ENCODE results near the gene TM7SF3. TPM values are rescaled to one million over a fixed set of nuclear protein-coding genes. Genes with fewer than 3 reads are reported as not detected.
"Not testable (repeated sequence)": the region's sequence is repeated elsewhere in the genome, so short reads cannot be mapped to it uniquely, and the experiment has no call there.

TM7SF3 gene
- total and polyA plus RNA-seq, 2 experiments from 2014 or later, result 50.1 to 50.8 TPM

DNA sequence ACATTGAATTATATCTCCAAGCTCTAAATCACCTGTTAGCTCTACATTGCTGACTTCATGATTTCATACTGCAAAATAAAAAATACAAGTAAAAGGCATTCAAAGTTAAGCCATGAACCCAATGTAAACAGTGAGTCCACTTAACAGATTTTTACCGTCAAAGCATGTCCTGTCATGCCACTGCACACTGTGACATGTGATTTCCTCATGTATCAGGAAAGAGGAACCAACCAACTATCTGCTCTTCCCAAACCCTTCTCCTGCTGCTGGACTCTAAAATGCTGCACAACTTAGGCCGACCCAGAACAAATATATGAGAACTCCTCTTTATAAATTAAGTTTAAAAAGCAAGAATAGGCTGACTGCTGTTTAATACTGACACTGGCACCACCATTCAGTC is 37.5 kb downstream of the TM7SF3 start:
- Histone ChIP-seq H3K27ac (no peak overlapping the region), H3K9me3 (ENCODE audit: low read depth) (no peaks in the 10 kb centered on the region), H3K4me1 (ENCODE audit: low read depth) (no peaks in the 10 kb centered on the region), H3K36me3 (peaks cover 5% of the 10 kb centered on the region), H3K4me3 (no peak overlapping the region), H3K27me3 (no peaks in the 10 kb centered on the region)
- TF ChIP-seq, protein P1, sequence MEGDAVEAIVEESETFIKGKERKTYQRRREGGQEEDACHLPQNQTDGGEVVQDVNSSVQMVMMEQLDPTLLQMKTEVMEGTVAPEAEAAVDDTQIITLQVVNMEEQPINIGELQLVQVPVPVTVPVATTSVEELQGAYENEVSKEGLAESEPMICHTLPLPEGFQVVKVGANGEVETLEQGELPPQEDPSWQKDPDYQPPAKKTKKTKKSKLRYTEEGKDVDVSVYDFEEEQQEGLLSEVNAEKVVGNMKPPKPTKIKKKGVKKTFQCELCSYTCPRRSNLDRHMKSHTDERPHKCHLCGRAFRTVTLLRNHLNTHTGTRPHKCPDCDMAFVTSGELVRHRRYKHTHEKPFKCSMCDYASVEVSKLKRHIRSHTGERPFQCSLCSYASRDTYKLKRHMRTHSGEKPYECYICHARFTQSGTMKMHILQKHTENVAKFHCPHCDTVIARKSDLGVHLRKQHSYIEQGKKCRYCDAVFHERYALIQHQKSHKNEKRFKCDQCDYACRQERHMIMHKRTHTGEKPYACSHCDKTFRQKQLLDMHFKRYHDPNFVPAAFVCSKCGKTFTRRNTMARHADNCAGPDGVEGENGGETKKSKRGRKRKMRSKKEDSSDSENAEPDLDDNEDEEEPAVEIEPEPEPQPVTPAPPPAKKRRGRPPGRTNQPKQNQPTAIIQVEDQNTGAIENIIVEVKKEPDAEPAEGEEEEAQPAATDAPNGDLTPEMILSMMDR (IDR thresholded peaks at IDR 0.05; ENCODE audit: low read depth, low read length), result no peak
- no peak for DNase-seq (ENCODE audit: low read depth in 1 of 2, low spot score in 1 of 2)

DNA sequence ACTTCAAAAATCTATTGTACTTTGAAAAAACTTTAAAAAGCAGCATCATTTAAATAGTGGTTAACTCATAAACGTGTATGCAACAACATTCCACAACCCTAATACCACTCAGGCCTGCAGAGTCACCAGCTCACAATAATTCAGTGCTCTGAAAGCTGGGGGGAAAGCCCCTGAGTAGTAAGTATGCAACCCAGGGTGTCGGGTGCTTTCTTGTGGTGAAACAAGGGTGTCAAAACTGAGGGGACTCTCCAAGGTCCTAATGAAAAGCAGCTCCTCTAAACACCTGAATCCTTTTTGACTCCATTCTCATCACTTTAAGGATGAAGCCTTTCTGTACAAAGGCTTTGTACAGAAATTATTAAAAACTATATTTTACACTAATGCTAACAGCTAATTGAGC is 42.2 kb downstream of the TM7SF3 start:
- Histone ChIP-seq H3K27me3 (no peaks in the 10 kb centered on the region), H3K4me3 (no peak overlapping the region), H3K4me1 (ENCODE audit: low read depth) (no peaks in the 10 kb centered on the region), H3K9me3 (ENCODE audit: low read depth) (no peaks in the 10 kb centered on the region), H3K36me3 (peaks cover 5% of the 10 kb centered on the region), H3K27ac (no peak overlapping the region)
- DNase-seq (ENCODE audit: low read depth in 1 of 2, low spot score in 1 of 2), result no peak
- TF ChIP-seq, protein P1 (IDR thresholded peaks at IDR 0.05; ENCODE audit: low read depth, low read length), result no peak

DNA sequence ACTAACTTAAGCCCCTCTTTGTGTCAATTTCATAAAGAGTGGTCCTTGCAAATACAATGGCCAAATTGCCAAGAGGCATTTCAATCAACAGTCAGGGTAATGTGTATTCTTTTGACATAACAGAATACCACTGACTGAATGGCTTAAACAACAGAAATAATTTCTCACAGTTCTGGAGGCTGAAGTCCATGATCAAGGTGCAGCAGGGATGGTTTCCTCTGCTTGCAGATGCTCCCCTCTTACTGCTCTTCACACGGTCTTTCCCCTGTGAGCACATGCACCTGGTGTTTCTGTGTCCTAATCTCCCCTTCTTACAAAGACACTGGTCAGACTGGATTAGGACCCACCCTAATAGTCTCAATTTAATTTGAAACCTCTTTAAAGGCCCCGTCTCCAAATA is 44.0 kb downstream of the TM7SF3 start:
- DNase-seq (ENCODE audit: low read depth in 1 of 2, low spot score in 1 of 2), result no peak
- Histone ChIP-seq H3K27me3 (no peaks in the 10 kb centered on the region), H3K4me3 (no peak overlapping the region), H3K4me1 (ENCODE audit: low read depth) (no peaks in the 10 kb centered on the region), H3K27ac (no peak overlapping the region), H3K9me3 (ENCODE audit: low read depth) (no peaks in the 10 kb centered on the region), H3K36me3 (peaks cover 8% of the 10 kb centered on the region)
- TF ChIP-seq, protein P1 (IDR thresholded peaks at IDR 0.05; ENCODE audit: low read depth, low read length), result no peak

DNA sequence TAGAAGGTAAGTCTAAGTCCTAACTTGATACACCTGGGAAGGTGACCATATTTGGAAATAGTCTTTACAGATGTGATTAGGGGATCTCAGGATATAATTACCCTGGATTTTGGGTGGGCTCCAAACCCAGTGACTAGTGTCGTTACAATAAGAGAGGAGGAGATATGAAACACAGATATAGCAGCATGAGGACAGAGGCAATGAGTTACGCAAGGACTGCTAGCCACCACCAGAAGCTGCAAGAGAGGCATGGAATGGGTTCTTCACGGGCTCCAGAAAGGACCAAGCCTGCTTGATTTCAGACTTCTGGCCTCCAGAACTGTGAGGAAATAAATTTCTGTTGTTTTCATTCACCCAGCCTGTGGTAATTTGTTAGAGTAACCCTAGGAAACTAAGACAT is 47.3 kb downstream of the TM7SF3 start:
- no peak overlapping the region for H3K4me3 ChIP-seq
- DNase-seq (ENCODE audit: low read depth in 1 of 2, low spot score in 1 of 2), result no peak
- no peaks in the 10 kb centered on the region for H3K4me1 ChIP-seq (ENCODE audit: low read depth)
- H3K27ac ChIP-seq, result no peak overlapping the region
- H3K36me3 ChIP-seq, result peaks cover 9% of the 10 kb centered on the region
- TF ChIP-seq, protein P1 (IDR thresholded peaks at IDR 0.05; ENCODE audit: low read depth, low read length), result no peak
- H3K9me3 ChIP-seq (ENCODE audit: low read depth), result no peaks in the 10 kb centered on the region
- no peaks in the 10 kb centered on the region for H3K27me3 ChIP-seq

DNA sequence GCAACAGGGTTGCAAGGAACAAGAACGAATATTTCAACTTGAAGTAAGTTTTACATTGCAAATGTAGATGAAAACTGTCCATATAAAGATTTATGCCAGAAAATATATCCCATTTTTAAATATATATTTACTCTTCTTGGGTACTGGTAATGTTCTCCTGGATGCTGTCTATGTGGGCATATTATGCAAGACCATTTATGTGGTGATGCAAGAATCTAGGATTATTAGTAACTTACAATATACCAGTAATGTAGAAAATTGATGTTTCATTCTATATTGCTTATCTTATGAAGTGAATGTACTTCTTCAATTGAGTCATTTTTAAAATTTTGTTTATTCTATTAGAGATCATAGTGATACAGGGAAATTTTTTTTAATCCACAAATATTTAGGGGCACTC is 50.8 kb downstream of the TM7SF3 start:
- H3K4me1 ChIP-seq (ENCODE audit: low read depth), result no peaks in the 10 kb centered on the region
- H3K4me3 ChIP-seq, result no peak overlapping the region
- H3K27me3 ChIP-seq, result no peaks in the 10 kb centered on the region
- no peaks in the 10 kb centered on the region for H3K9me3 ChIP-seq (ENCODE audit: low read depth)
- TF ChIP-seq, protein P1 (IDR thresholded peaks at IDR 0.05; ENCODE audit: low read depth, low read length), result no peak
- H3K36me3 ChIP-seq, result peaks cover 9% of the 10 kb centered on the region
- DNase-seq (ENCODE audit: low read depth in 1 of 2, low spot score in 1 of 2), result peak in 1 of 2 donors; percentile 32
- no peak overlapping the region for H3K27ac ChIP-seq

DNA sequence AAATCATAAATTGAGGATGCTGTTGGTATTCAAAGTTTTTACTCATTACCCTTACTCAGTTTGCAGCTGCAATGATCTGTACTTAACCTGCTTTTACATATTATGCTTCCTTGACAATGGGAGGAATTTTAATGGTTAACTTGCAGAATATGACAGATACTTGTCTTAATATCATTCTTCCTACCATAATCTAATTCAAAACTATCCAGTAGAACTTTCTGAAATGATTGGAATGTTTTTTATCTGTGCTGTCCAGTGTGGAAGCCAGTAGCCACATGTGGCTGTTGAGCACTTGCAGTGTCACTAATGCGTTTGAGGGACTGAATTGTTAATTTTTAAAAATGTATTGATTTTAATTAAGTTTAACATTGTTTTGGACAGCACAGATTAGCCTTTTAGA is 52.4 kb downstream of the TM7SF3 start:
- TF ChIP-seq, protein P1 (IDR thresholded peaks at IDR 0.05; ENCODE audit: low read depth, low read length), result no peak
- Histone ChIP-seq H3K4me3 (no peak overlapping the region), H3K9me3 (ENCODE audit: low read depth) (no peaks in the 10 kb centered on the region), H3K27ac (no peak overlapping the region), H3K36me3 (peaks cover 23% of the 10 kb centered on the region), H3K27me3 (no peaks in the 10 kb centered on the region), H3K4me1 (ENCODE audit: low read depth) (no peaks in the 10 kb centered on the region)
- DNase-seq (ENCODE audit: low read depth in 1 of 2, low spot score in 1 of 2), result no peak

DNA sequence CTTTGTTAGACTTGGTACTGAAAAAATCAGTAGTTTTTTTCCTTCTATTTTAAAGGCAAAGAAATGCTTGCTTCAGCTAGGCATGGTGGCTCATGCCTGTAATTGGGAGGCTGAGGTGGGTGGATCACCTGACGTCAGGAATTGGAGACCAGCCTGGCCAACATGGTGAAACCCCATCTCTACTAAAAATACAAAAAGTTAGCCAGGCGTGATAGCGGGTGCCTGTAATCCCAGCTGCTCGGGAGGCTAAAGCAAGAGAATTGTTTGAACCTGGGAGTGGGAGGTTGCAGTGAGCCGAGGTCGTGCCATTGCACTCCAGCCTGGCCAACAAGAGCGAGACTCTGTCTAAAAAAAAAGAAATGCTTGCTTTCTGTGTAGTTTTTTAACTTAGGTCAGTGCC is 52.8 kb downstream of the TM7SF3 start:
- not testable (repeated sequence) for H3K27me3 ChIP-seq; H3K4me1 ChIP-seq (ENCODE audit: low read depth); H3K27ac ChIP-seq; H3K4me3 ChIP-seq; DNase-seq (ENCODE audit: low read depth in 1 of 2, low spot score in 1 of 2); H3K9me3 ChIP-seq (ENCODE audit: low read depth)
- peaks cover 26% of the 10 kb centered on the region for H3K36me3 ChIP-seq
